ENCODE measurements around the gene RGP1. TPM values are rescaled to one million over a fixed set of nuclear protein-coding genes. Genes with fewer than 3 reads are reported as not detected.

Gene RGP1
- total and polyA plus RNA-seq, 9 of the 15 experiments (the other 6 are each of a cell fraction or from before 2014, with no cell fraction given): 0.42 to 13.8 (median 6.7) TPM

GRCh38 chr9:35731415-35732184 lies 17.5 kb upstream of the RGP1 start (continued):
- no peak for TF ChIP-seq RBM25 (IDR thresholded peaks at IDR 0.05; ENCODE audit: low read depth, low read length, severe bottlenecking)
- TF ChIP-seq NKRF (IDR thresholded peaks at IDR 0.05; ENCODE audit: borderline replicate concordance): no peak
- TF ChIP-seq BRD4 (IDR thresholded peaks at IDR 0.05): no peak; the same call in 1 of the 2 replicates
- no peak for TF ChIP-seq ZNF354B (CRISPR knock-in tag; IDR thresholded peaks at IDR 0.05)
- TF ChIP-seq ETV6 (IDR thresholded peaks at IDR 0.05; ENCODE audit: borderline replicate concordance in 1 of 2, low read depth in 2 of 2, low read length in 1 of 2): no peak
- TF ChIP-seq ETV6 (CRISPR knock-in tag; IDR thresholded peaks at IDR 0.05; ENCODE audit: borderline replicate concordance): no peak
- no peak for TF ChIP-seq BHLHE40 (IDR thresholded peaks at IDR 0.05; ENCODE audit: low read length)
- no peak for TF ChIP-seq KLF6 (CRISPR knock-in tag; IDR thresholded peaks at IDR 0.05; ENCODE audit: borderline replicate concordance)
- TF ChIP-seq FUS (optimal IDR thresholded peaks at IDR 0.05; ENCODE audit: low read depth, low read length): no peak
- TF ChIP-seq TBP (optimal IDR thresholded peaks at IDR 0.05; ENCODE audit: low read depth, low read length): no peak
- no peak for TF ChIP-seq MLX (CRISPR knock-in tag; conservative IDR thresholded peaks at IDR 0.05)
- no peak for TF ChIP-seq ZNF197 (CRISPR knock-in tag; IDR thresholded peaks at IDR 0.05; ENCODE audit: low read depth)
- TF ChIP-seq FOXM1 (IDR thresholded peaks at IDR 0.05; ENCODE audit: low read depth): no peak
- TF ChIP-seq FOXM1 (CRISPR knock-in tag; IDR thresholded peaks at IDR 0.05; ENCODE audit: low read depth): no peak
- TF ChIP-seq ZNF766 (CRISPR knock-in tag; conservative IDR thresholded peaks at IDR 0.05): no peak
- no peak for TF ChIP-seq NFXL1 (CRISPR knock-in tag; IDR thresholded peaks at IDR 0.05)
- no peak for TF ChIP-seq TARDBP (IDR thresholded peaks at IDR 0.05)
- no peak for TF ChIP-seq ATF4 (CRISPR knock-in tag; IDR thresholded peaks at IDR 0.05)
- no peak for TF ChIP-seq TCF15 (CRISPR knock-in tag; IDR thresholded peaks at IDR 0.05)
- no peak for TF ChIP-seq ZNF551 (CRISPR knock-in tag; IDR thresholded peaks at IDR 0.05)
- 0 out of 2 replicates have a peak, but pooled peaks have one; percentile 0 for TF ChIP-seq POLR2AphosphoS2 (IDR thresholded peaks at IDR 0.05; ENCODE audit: low read length)
- no peak for TF ChIP-seq ZNF124 (CRISPR knock-in tag; IDR thresholded peaks at IDR 0.05)
